Stomach (tissue), 9 donors: Measurements from ENCODE around the gene ARSI. TPM values are rescaled to one million over a fixed set of nuclear protein-coding genes. Genes with fewer than 3 reads are reported as not detected.
A peak's percentile ranks its signal among the peaks of the same experiment; 100 is the strongest.

Experiments used
- DNase-seq, 2 donors: peaks; one replicate each; pipeline versions ENCODE4 v3.0.0 to v3.0.0-alpha.2; 2013 to 2019
- H3K27ac ChIP-seq, 5 donors: fragments of 200-600 bp in 4 of 5; sonication (generic) in 4 of 5; one replicate each; pipeline ENCODE4 v1.5.1; 2013 to 2019; ENCODE audit warnings: mild to moderate bottlenecking in 1 of 5, moderate library complexity in 1 of 5
- H3K27me3 ChIP-seq, 3 donors: fragments of 200-600 bp; sonication (generic); one replicate each; pipeline ENCODE4 v1.5.1; 2017 to 2019; ENCODE audit warnings: mixed run types in 1 of 3
- H3K36me3 ChIP-seq, 4 donors: fragments of 200-600 bp; sonication (generic); 1 replicate in 3 of 4; 2 replicates in 1 of 4; pipeline ENCODE4 v1.5.1; 2016 to 2019
- H3K4me1 ChIP-seq, 4 donors: fragments of 200-600 bp; sonication (generic); one replicate each; pipeline ENCODE4 v1.5.1; 2016 to 2019
- H3K4me3 ChIP-seq, 4 donors: fragments of 200-600 bp; sonication (generic) in 3 of 4; one replicate each; pipeline ENCODE4 v1.5.1; 2016 to 2019; ENCODE audit warnings: mild to moderate bottlenecking in 1 of 4
- H3K9me3 ChIP-seq, 4 donors: fragments of 200-600 bp; sonication (generic); one replicate each; pipeline ENCODE4 v1.5.1; 2016 to 2019
- EP300 ChIP-seq: sonication (generic); formaldehyde crosslinking; IDR thresholded peaks from one replicate; pipeline ENCODE4 v1.6.1; 2017; ENCODE audit warnings: antibody characterized with exemption
- POLR2A ChIP-seq, 4 donors: fragments of 450-650 bp; IDR thresholded peaks; one replicate each; pipeline ENCODE4 v1.6.1; 2016; ENCODE audit warnings: antibody characterized with exemption in 4 of 4, control low read depth in 2 of 4, mild to moderate bottlenecking in 1 of 4, moderate library complexity in 1 of 4
- POLR2AphosphoS5 ChIP-seq, 3 donors: sonication (generic); formaldehyde crosslinking; IDR thresholded peaks; one replicate each; pipeline ENCODE4 v1.6.1; 2016; ENCODE audit warnings: antibody characterized with exemption in 3 of 3
- WGBS, 5 donors: extraction: QIAGEN DNeasy Blood & Tissue Kit in 3 of 5; methylation state at CpG; one replicate each; pipeline versions ENCODE4 v1.1.5 to v1.1.7; 2013 to 2018; 5-methylcytosine and 5-hydroxymethylcytosine counted together
- intact Hi-C: fragments of 100-400 bp; cut with DNase I; formaldehyde crosslinking; loops from one replicate; pipeline ENCODE4 v1.15.1; 2023; ENCODE audit warnings: low total_unique reads
- polyA plus RNA-seq, 3 donors: library from polyadenylated mRNA; stranded (reverse); fragments of 200-250 nt; gene quantifications; one replicate each; pipeline ENCODE4 v1.2.3, GENCODE V29; 2013
- total RNA-seq, 5 donors: library from RNA; depleted of rRNA; stranded (reverse); fragments of >200 nt; gene quantifications; one replicate each; pipeline versions ENCODE4 v1.1.0 to v1.2.3, GENCODE V29; 2014 to 2016
- TF ChIP-seq, protein P1 (sequence below), 7 experiments: fragments of 450-650 bp in 4 of 7; fragments of 200-600 bp in 3 of 7; sonication (generic) in 3 of 7; IDR thresholded peaks; one replicate each; pipeline ENCODE4 v1.5.1; 2016 to 2019; ENCODE audit warnings: antibody characterized with exemption in 7 of 7, control low read depth in 2 of 7, mild to moderate bottlenecking in 1 of 7
- donor health status: healthy with polysubstance abuse.
- donor health status: Bipolar disorder and iron deficiency.
- donor health status: healthy.

The ARSI gene
- total and polyA plus RNA-seq, 8 donors = 0.35 to 7.0 (median 1.7) TPM; not detected in 3

DNA sequence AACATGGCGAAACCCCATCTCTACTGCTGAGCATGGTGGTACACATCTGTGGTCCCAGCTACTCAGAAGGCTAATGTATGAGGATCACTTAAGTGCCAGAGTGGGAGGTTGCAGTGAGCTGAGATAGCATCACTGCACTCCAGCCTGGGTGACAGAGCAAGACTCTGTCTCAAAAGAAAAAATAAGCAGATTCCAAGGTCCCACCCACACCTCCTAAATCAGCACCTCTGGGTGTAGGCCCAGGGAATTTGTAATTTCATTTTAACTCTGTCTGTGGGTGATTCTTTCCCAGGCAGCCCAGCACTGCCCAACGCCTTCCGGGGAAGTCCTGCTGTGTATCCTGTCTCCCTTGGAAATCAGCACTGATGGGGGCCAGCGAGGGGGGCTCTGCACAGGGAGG is 25.7 kb downstream of the ARSI start:
- TF ChIP-seq POLR2A (IDR thresholded peaks at IDR 0.05) (no peak), EP300 (no peak), POLR2AphosphoS5 (IDR thresholded peaks at IDR 0.05) (no peak)
- TF ChIP-seq, protein P1, sequence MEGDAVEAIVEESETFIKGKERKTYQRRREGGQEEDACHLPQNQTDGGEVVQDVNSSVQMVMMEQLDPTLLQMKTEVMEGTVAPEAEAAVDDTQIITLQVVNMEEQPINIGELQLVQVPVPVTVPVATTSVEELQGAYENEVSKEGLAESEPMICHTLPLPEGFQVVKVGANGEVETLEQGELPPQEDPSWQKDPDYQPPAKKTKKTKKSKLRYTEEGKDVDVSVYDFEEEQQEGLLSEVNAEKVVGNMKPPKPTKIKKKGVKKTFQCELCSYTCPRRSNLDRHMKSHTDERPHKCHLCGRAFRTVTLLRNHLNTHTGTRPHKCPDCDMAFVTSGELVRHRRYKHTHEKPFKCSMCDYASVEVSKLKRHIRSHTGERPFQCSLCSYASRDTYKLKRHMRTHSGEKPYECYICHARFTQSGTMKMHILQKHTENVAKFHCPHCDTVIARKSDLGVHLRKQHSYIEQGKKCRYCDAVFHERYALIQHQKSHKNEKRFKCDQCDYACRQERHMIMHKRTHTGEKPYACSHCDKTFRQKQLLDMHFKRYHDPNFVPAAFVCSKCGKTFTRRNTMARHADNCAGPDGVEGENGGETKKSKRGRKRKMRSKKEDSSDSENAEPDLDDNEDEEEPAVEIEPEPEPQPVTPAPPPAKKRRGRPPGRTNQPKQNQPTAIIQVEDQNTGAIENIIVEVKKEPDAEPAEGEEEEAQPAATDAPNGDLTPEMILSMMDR (IDR thresholded peaks at IDR 0.05) = no peak
- intact Hi-C loops = no loop called here
- Histone ChIP-seq H3K27ac (no peak overlapping the region), H3K36me3 (no peaks in the 10 kb centered on the region), H3K9me3 (no peaks in the 10 kb centered on the region), H3K4me3 (no peak overlapping the region), H3K27me3 (peaks cover 0 to 11% (median 0%) of the 10 kb centered on the region in 3 donors), H3K4me1 (no peaks in the 10 kb centered on the region)
- no peak for DNase-seq
- WGBS, 5 donors = 69 to 81% (median 79%) methylated on average over 4 of the region's 4 CpGs

DNA sequence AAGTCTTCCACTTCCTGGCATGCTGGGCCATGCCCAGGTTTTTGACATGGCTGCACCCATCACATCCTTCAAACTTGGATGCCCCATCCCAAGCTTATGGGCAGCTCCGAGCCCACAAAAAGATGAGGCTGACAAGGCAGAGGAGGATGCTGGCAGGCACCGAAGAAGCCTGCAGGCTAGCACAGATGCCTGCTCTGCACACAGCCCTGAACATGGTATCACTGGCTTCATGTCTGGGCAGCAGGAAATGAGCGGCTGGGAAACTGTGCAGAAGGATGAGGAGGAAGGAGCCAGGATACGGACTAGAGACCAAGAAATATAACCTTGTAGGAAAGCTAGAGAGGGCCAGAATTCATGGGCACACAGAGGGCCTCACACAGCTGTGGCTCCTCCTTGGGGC is 27.9 kb downstream of the ARSI start:
- intact Hi-C loops = no loop called here
- TF ChIP-seq POLR2A (IDR thresholded peaks at IDR 0.05) (no peak), EP300 (no peak), POLR2AphosphoS5 (IDR thresholded peaks at IDR 0.05) (no peak)
- TF ChIP-seq, protein P1 (IDR thresholded peaks at IDR 0.05) = no peak
- H3K27ac ChIP-seq = no peak overlapping the region

DNA sequence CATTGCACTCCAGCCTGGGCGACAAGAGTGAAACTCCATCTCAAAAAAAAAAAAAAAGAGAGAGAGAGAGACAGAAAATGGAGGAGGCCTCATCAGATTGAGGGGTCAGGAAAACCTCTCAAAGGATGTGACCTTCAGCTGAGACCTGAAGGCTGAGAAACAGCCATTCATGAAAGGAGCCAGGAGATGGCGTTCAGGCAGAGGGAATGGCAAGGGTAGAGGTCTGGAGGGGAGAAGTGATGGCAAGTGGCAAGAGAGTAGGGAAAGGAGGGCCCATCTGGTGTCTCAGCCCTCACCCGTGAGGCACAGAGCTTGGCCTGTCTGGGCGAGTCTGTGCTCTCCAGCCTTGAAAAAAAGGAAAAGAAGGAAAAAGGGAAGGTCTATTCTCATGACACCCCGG is 30.2 kb downstream of the ARSI start:
- no peaks in the 10 kb centered on the region for H3K9me3 ChIP-seq
- H3K4me3 ChIP-seq = no peak overlapping the region
- peaks cover 0 to 11% (median 0%) of the 10 kb centered on the region in 3 donors for H3K27me3 ChIP-seq
- no peaks in the 10 kb centered on the region for H3K36me3 ChIP-seq
- peak in 1 of 2 donors; percentile 71 for DNase-seq
- intact Hi-C loops = no loop called here
- TF ChIP-seq, protein P1 (IDR thresholded peaks at IDR 0.05) = no peak
- TF ChIP-seq POLR2AphosphoS5 (IDR thresholded peaks at IDR 0.05) = no peak
- TF ChIP-seq EP300 = no peak
- no peak for TF ChIP-seq POLR2A (IDR thresholded peaks at IDR 0.05)
- WGBS, 5 donors = 65 to 76% (median 67%) methylated on average over 5 of the region's 5 CpGs
- peaks cover 0 to 12% (median 5%) of the 10 kb centered on the region in 4 donors for H3K4me1 ChIP-seq
- no peak overlapping the region for H3K27ac ChIP-seq

More for the DNA sequence above, 27.9 kb downstream of the ARSI start:
- DNase-seq = no peak
- Histone ChIP-seq H3K9me3 (no peaks in the 10 kb centered on the region), H3K4me3 (no peak overlapping the region), H3K4me1 (peaks cover 0 to 9% (median 4%) of the 10 kb centered on the region in 4 donors), H3K36me3 (no peaks in the 10 kb centered on the region), H3K27me3 (peaks cover 0 to 11% (median 0%) of the 10 kb centered on the region in 3 donors)
- 89 to 93% (median 91%) methylated on average over 4 of the region's 4 CpGs for WGBS, 5 donors

DNA sequence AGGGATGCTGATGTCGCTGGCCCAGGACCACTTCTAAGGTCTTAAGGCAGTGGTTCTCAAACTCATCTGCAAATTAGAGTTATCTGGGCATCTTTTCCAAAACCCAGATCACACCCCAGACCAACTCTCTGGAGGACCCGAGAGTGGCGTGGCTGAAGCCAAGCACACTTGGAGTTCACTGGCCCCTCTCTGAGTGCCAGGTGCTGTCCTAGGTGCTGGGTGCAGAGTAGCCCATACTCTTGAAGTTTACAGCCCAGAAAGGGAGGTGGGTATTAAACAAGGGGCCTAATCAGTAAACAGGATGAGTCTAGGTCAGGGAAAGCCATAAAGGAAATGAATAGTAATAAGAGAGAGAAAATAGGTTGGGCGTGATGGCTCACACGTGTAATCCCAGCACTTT is 30.8 kb downstream of the ARSI start:
- peaks cover 0 to 12% (median 7%) of the 10 kb centered on the region in 4 donors for H3K4me1 ChIP-seq
- H3K27ac ChIP-seq = no peak overlapping the region
- no peak for DNase-seq
- 74 to 87% (median 85%) methylated on average over 5 of the region's 5 CpGs for WGBS, 5 donors
- H3K9me3 ChIP-seq = no peaks in the 10 kb centered on the region
- H3K27me3 ChIP-seq = peaks cover 0 to 11% (median 0%) of the 10 kb centered on the region in 3 donors
- H3K4me3 ChIP-seq = no peak overlapping the region
- H3K36me3 ChIP-seq = no peaks in the 10 kb centered on the region
- intact Hi-C loops = no loop called here
- TF ChIP-seq, protein P1 (IDR thresholded peaks at IDR 0.05) = no peak
- TF ChIP-seq POLR2A (IDR thresholded peaks at IDR 0.05) (no peak), POLR2AphosphoS5 (IDR thresholded peaks at IDR 0.05) (no peak), EP300 (no peak)
